ENCODE results near the gene MBP.
A peak's percentile ranks its signal among the peaks of the same experiment; 100 is the strongest.

MBP gene

DNA sequence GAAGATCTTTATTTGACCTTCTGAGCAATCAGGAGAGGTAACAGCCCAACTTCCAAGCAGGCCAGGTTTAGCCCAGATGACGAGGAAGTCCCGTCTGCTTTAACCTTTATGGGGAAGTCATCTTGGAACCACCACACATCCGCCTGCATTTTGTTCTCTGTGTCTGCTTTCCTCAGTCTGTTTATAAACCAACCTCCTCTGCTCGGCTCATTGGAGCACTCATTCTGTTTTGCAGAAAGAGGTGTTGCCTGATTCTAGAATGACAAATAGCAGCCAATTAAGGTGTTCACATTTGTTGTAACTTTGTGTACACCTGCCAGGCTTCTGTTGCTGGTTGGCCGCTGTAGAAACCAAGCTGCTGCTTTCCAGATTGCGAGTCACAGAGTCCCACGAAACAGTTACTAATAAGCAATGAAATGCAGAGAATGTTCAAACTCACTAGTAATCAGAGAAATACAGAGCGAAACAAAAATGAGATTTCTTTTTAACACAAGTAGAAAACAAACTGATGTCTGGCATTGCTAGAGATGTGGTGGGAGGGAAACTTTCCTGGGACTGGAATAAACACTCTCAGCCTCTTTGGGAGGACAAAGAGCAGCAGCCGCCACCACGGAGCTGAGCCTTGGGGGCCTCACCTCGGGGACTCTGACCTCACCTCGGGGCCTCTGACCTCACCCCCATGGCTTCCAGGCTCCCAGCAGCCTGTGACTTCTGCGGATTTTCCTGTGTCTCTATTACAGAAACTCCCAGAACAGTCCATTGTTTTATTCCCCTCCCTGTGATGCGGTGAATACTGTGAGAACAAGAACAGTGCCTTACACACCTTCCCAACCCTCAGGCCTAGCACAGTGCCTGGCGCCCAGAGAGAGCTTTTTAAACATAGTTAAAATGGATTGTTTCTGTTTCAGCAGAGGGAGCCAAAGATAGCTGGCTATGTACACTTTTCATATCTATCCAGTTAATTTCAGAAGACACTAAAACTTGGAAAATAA is 64.0 kb downstream of the MBP start:
- no peak for DNase-seq (ENCODE audit: low read depth in 1 of 2, low spot score in 1 of 2)

DNA sequence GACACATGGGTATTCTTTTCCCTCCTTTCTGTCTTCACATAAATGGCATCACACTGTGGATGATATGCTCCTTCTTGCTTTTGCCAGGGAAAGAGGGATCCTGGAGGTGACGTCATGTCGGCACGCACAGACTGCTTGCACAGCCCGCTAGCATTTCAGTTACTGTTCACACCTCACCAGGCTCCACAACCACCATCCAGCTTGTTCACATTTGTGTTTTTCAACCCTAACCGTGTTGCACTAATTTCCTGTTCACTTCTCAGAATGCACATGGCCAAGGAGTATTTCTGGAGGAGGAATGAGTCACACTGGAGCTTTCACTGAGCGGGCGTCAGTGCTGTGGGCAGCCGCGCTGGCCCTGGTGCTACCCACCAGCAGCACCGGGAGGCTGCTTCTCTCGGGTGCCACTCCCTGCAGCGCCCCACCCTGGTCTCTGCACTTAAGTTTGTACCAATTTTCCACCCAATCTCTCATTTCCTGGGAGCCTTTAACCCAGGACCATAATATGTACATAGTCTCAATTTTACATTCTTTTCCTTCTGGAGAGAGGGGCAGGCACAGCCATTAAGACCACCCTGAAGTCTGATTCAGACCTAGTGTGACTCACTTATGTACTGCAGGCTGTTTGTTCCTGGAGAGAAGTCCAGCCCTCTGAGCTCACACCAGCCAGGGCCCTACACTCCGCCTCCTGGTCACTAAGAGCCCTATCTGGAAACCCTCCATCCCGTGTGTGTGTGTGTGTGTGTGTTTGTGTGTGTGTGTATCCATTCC is 65.1 kb downstream of the MBP start:
- peak in 1 of 2 donors; percentile 60 for DNase-seq (ENCODE audit: low read depth in 1 of 2, low spot score in 1 of 2)

DNA sequence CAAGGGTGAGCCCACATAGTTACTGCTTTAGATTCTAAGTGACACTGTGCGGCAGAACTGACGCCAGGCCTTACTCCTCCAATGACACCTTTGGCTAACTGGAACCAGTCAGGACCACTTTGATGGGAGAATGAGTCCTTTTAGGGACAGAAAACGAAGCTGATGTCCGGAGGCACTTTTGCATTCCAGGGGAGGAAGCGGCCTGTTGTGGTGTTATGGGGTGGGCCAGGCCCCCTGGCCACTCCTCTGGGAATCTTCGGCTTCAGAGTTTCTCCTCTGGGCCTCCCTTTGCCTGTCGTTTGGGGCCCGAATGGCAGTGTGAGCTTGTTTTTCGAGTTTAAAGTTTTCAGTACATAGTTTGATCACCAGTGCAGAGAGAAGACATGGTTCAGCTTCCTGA is 65.9 kb downstream of the MBP start:
- no peak for DNase-seq (ENCODE audit: low read depth in 1 of 2, low spot score in 1 of 2)

DNA sequence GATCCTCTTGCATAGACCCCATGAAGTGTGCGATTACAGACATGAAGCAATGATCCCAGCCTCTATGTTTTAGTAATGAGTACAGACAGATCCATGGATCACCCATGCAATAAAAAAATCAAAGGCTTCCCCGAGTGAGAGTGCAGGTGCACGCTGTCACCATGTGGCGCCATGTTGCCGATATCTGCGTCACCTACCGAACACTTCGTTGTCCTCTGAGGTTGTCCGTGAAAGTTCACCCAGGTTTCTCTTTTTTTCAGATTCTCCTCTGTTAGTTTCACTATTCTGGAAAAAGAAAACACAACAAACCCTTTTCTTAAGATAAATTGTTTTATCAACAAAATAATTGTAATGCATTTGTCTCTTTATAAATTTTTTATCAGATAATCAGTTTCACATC is 66.5 kb downstream of the MBP start:
- DNase-seq (ENCODE audit: low read depth in 1 of 2, low spot score in 1 of 2): no peak

DNA sequence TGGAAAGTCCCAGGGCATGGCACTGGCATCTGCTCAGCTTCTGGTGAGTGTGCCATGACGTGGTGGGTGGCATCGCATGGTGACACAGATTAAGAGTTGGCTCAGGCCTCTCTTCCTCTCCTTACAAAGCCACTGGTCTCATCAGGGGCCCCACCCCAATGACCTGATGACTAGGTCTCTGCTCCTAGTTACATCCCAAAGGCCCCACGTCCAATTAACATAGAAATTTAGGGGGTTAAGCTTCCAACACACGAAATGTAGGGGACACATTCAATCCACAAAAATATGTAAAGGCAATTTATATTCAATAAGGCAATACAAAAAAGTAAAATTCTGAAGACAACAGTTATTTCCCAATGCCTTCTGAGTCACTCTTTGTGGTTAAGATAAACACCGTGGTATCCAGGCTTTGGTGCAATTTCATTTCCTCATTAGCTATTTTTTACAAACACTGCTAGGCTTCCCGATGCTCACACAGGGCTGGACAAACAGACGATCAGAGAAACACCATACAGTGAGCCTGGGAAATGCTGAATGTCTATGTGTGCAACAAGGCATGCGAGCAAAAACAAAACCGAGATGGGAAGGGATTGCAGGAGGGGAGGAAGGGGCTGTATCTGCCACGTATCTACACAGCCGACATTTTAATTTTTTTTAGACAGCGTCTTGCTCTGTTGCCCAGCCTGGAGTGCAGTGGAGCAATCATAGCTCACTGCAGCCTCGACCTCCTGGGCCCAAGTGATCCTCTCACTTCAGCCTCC is 67.2 kb downstream of the MBP start:
- DNase-seq (ENCODE audit: low read depth in 1 of 2, low spot score in 1 of 2): no peak

DNA sequence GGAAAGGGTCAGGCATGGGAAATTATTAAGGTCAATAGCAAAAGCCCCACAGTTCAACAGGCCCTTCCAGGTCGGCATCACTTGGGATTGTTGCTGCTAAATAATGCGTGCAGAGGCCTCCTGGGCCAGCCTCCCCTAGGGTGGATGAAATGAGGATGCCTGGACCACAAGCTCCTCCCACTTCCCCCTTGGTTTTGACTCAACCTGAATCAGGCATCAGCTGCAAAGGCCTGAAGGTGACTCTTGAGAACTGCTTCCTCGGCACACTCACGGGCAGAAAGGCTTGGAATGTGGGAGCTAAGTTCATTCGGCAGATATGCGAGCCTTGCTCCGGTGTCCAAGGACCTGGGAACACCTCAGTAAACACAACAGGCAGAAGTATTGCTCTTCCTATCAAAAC is 69.3 kb downstream of the MBP start:
- peak; percentile 42 to 79 for DNase-seq (ENCODE audit: low read depth in 1 of 2, low spot score in 1 of 2)

DNA sequence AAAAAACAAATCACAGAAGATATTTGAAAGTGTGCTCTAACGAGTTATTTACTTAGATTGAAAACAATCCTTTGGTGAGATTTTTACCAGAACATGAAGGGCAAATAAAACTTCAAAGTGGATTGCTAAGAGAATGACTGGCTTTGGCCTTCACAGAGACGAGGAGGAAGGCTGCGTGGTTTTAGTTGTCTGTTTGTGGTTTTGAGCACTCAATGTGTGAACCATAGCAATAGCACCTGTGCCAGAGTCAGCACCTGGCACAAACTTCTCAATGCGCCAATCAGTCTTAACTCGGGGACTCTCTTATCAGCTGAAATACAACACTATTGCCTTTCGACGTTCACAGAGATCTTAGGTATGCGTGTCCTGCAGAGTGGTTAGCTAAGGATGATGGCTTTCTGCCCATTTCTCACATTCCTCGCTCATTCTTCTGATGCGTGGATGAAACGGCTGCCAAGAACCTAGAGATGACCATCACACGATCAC is 70.0 kb downstream of the MBP start:
- DNase-seq (ENCODE audit: low read depth in 1 of 2, low spot score in 1 of 2): peak in 1 of 2 donors; percentile 63

DNA sequence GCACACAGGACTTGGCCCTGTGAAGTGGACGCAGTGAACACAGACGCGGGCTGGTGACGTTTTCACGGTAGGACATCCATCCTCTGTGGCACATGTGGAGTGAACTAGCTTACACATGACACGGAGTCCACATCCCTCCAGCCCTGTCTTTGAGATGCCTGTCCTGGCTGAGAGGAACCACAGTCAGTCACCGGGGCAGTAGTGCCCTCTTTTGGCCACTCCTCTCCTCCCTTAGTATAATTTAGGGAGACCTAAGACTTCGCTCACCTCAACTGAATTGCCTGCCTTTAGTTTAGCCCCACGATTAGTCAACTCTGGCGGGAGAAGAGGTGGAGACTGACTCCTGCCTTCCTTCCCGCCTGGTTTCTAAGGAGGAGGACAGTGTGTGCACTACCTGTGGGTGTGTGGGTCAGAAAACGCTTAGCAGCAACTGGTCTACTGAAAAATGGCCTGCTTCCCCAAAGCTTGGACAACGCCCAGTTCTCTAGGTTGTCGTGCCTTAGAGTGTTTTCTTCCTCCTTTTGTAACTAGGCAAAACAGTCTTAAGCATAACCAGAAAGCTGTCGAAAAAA is 70.6 kb downstream of the MBP start:
- no peak for DNase-seq (ENCODE audit: low read depth in 1 of 2, low spot score in 1 of 2)

DNA sequence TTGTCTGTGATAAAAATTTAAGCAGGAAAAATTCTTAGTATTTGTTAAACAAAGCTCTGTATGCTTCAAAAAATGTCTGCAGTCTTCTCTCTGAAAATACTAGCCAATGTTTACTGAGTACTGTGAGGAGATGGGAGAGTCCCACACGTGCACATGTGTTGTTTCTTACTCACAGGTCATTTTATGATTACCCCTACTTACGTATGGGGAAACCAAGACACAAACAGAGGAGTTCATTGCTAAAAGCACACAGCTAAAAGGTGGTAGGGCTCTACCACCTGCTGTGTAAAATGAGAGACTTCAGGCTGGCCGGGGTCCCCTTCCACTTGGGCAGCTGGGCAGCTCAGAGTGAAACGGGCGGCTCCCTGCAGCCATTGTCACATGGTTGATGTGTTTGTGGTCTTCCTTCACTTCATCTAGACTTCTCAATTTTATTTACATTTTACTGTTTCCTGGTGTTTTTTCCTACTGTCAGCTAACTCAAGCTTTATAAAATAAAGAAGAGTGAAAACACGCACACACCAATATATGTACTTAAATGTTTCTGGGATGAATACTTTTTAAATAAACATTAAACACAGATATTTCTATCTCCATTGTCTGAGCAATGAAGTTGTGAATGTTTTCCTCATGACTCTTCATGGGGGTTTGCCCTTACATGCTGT is 71.2 kb downstream of the MBP start:
- DNase-seq (ENCODE audit: low read depth in 1 of 2, low spot score in 1 of 2): no peak

DNA sequence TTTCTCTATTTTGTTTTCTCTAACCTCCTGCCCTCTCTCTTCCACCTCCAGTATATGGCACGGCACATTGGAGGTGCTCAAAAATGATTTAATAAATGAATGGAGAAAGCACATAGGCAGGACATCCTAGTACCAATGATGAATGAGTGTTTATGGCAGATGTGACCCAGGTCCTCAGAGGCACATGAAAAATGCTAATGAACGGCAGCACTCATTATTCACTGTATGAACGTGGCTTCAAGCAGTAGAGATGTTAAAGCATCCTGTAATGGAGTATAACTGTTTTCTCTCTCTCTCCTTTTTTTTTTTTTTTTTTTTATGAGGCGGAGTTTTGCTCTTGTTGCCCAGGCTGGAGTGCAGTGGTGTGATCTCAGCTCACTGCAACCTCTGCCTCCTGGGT is 72.4 kb downstream of the MBP start:
- no peak for DNase-seq (ENCODE audit: low read depth in 1 of 2, low spot score in 1 of 2)

DNA sequence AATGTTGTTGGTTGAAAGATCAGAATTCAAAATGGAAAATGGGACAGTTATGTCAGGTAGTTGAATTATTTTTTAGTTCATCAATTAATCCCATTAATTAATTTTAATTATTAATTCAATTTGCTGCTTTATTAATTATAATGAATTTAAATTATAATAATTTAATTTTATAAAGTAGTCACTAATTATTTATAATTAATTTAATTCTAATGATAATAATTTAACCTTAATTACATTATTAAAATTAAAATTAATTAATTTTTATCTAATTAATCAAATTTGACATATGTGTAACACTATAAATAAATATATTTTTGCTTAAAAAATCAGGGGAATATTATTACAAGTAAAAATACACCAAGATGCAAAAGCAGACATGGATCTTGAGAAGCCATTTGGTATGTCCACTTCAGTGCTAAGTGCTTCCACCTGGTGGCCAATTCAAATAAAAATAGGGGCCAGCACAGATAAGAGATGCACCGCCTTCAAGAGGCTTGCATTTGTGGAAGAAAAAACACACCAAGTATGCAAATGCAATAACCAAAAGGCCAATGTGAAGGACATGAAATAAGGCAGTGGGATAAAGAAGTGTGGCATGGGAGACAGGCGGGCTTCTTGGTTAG is 73.2 kb downstream of the MBP start:
- DNase-seq (ENCODE audit: low read depth in 1 of 2, low spot score in 1 of 2): no peak

DNA sequence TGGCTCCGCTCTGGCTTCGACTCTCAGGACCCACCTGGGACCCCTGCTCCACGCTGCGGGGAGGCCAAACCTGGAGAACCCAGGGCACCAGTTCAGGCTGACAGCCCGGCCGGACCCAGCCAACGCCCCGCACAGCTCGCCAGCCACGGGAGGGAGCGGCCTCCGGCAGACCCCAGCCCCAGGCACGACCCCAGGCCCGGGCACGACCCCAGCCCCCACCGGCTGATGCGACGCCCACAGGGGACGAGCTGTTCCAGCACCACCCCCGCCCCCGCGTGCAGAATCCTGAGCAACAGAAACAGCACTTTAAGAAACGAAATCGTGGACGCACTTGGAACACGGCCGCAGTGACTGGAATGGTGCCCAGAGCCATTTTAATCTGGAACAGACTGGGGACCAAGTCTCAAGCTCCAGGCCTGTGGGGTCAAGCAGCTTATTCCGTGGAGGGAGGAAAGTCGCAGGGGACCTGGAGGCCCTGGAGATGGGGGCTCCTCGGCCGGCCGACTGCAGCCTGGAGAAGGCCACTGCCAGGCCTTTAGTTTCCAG is 74.2 kb downstream of the MBP start:
- no peak for DNase-seq (ENCODE audit: low read depth in 1 of 2, low spot score in 1 of 2)

DNA sequence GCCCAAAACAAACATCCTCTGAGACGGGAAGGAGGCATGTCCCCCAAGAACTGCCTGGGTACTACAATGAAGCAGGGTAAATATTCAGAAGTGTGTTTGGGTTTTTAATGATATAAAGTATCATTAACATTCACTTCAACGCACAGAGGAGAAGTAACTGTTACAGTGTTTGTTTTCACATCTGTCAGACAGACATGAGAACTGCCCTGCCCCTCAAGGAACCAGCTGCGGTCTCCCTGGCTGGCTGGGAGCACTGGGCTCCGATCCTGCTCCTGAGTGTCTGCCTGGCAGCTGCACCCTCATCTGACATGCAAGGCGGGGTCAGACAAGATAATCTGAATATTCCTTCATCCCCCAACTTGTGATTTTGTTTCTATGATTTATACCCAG is 75.6 kb downstream of the MBP start:
- DNase-seq (ENCODE audit: low read depth in 1 of 2, low spot score in 1 of 2): no peak

DNA sequence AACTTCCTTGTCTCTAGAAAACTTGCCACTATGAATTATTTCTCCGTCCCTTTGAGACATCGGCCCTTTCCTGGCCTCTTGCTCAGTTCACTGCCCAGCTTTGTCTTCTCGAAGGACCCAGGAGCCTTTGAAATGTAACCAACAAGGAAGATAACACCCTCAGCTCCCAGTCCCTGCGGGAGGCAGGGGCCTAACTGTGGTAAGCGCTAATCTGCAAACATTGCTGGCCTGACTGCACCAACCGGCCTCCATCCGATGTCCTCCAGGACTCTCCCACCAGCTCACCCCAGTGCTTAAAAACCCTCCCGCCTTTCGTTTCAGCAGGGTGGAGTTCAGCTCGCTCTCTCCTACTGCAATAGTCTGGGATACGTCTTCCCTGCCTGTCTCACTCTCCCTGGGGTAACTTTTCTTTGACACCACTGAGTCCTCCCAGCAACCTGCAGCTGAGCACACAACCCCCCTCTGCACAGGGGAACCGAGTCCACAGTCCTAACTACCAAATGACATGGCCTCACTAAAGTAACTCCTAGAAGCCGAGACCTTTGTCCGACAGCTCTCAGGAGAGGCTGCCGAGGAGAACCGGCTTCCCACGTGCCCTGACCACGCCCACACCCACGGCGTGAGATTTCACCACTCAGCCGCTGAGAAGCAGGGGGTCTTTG is 76.1 kb downstream of the MBP start:
- no peak for DNase-seq (ENCODE audit: low read depth in 1 of 2, low spot score in 1 of 2)

DNA sequence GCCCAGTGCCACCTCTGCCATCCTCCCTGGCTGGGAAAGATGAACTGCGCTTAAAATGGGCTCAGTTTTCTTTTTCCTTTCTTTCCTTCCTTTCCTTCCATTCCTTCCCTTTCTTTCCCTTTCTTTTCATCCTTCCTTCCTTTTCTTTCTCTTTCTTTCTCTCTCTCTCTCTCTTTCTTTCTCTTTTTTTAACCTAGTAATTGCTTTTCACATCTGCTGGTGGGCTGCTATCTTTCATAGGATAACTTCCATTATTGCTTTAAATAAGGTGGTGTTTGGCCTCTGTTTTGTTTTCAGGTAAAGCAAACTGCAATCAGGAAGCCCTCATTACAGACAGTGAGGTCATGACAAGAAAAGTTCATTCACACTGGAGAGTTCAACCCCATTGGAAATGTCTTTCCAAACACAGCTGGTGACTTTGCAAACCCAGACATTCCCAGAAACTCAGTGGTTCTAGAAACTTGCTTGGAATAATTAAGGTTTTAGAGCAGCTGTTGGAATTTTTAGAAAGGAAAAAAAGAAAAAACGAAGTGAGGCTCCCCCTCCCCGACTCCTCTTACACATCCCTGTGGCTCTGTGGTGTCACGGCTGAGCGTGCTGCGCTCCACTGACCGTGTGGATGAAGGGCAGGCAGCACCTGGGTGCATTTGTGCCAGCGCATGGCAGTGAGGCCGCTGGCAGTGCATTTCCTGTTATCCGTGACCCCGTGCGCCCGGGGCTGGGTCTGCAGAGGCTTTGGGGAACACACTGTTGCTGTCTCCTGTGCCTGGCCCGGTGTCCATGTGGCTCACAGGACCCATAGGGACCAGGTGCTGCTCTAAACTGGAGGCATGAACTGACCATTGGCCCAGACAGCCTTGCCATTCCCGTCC is 76.9 kb downstream of the MBP start:
- DNase-seq (ENCODE audit: low read depth in 1 of 2, low spot score in 1 of 2): no peak

DNA sequence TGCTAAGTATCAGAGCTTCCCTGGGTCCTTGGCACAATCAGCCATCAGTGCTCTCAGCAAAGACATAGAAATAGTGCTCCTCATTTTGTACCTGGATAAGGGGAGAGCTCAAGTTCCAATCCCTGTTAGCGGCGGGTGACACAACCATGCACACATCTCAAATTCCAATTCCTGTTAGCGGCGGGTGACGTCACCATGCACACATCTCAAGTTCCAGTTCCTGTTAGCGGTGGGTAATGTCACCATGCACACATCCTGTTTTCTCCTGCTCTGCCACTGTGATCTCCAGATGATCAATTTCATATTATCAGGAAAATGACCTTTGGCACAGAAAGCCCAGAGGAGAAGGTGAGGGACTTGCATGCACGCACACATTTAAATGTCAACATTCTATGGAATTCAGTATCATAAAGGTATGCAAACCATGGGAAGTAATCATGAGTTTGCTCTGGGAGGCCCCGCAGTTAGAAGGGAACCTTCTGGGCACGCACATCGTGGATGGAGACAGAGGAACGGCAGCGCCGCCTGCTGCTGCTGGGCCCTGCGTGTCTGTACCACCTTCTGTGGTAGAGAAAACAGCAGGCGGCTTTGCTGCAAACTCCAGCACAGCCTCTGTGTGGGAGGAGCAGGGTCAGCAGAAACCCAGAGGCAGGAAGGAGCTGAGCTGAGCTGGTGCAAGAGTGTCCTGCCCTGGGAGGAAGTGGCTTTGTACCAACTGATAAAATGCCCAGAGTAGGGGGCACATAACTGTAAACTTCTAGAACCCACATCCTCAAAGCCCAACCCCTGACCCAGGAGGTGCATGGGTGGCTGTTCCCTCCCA is 77.8 kb downstream of the MBP start:
- DNase-seq (ENCODE audit: low read depth in 1 of 2, low spot score in 1 of 2): peak; percentile 47 to 71

DNA sequence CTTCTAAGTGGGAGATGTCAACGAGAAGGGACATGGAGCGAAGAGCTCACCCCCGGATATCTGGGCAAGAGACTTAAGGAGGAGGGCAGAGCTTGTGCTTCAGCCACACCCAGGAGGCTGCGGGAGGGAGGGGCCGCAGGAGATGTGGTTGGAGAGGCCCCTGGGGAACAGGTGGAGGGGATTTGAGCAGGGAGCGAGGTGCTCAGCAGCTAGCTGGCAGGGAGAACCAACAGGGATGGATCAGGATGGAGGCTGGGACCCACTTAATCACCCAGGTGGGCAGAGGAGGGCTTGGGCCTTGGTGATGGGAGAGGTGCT is 78.3 kb downstream of the MBP start:
- DNase-seq (ENCODE audit: low read depth in 1 of 2, low spot score in 1 of 2): no peak
